HepG2 (cell line): ENCODE measurements around the gene CDHR4. TPM values are rescaled to one million over a fixed set of nuclear protein-coding genes. Genes with fewer than 3 reads are reported as not detected.

ENCODE experiments used
- AKAP8 ChIP-seq: sonication (generic); formaldehyde crosslinking; IDR thresholded peaks from 2 replicates; pipeline ENCODE4 v1.5.1; 2020; ENCODE audit warnings: mild to moderate bottlenecking, missing genetic modification reagents
- DRAP1 ChIP-seq: IDR thresholded peaks from 2 replicates; pipeline ENCODE4 v1.6.1; 2016; ENCODE audit warnings: missing genetic modification reagents, missing compliant biosample characterization
- GATA4 ChIP-seq: sonication (generic); IDR thresholded peaks from 2 replicates; pipeline ENCODE4 v1.6.1; 2016; ENCODE audit warnings: antibody characterized with exemption, low read depth, borderline replicate concordance
- HMGXB4 ChIP-seq, 2 experiments: sonication (generic) in 1 of 2; formaldehyde crosslinking in 1 of 2; IDR thresholded peaks; 2 replicates each; pipeline versions ENCODE4 v1.4.0 to v1.6.1; 2018 to 2020; ENCODE audit warnings: missing genetic modification reagents in 2 of 2, borderline replicate concordance in 1 of 2, low read depth in 1 of 2, mild to moderate bottlenecking in 1 of 2, missing biosample characterization in 1 of 2
- MEIS1 ChIP-seq: sonication (generic); formaldehyde crosslinking; IDR thresholded peaks from 2 replicates; pipeline ENCODE4 v1.9.0; 2021; ENCODE audit warnings: mild to moderate bottlenecking, missing genetic modification reagents, moderate library complexity, borderline replicate concordance
- MXI1 ChIP-seq: IDR thresholded peaks from 3 replicates; pipeline ENCODE4 v1.6.1; 2012; ENCODE audit warnings: low read depth, low read length, inconsistent platforms, borderline replicate concordance
- ZNF160 ChIP-seq: sonication (generic); formaldehyde crosslinking; IDR thresholded peaks from 2 replicates; pipeline ENCODE4 v1.8.0; 2022; ENCODE audit warnings: mild to moderate bottlenecking, inconsistent platforms, missing genetic modification reagents
- ZNF234 ChIP-seq: sonication (generic); formaldehyde crosslinking; conservative IDR thresholded peaks from 2 replicates; pipeline ENCODE4 v1.5.1; 2020; ENCODE audit warnings: mild to moderate bottlenecking, missing genetic modification reagents
- ZNF326 ChIP-seq: sonication (generic); formaldehyde crosslinking; IDR thresholded peaks from 2 replicates; pipeline ENCODE4 v1.4.0; 2020; ENCODE audit warnings: missing genetic modification reagents, borderline replicate concordance
- ZNF484 ChIP-seq: sonication (generic); formaldehyde crosslinking; IDR thresholded peaks from 2 replicates; pipeline ENCODE4 v1.5.1; 2020; ENCODE audit warnings: mild to moderate bottlenecking, low read depth, missing genetic modification reagents, borderline replicate concordance
- ZNF574 ChIP-seq: sonication (generic); formaldehyde crosslinking; IDR thresholded peaks from 2 replicates; pipeline ENCODE4 v1.4.0; 2020; ENCODE audit warnings: missing genetic modification reagents
- polyA plus RNA-seq, 8 experiments: library from polyadenylated mRNA; depleted of rRNA in 3 of 8; stranded (reverse) in 7 of 8; unstranded in 1 of 8; fragments of >200 nt; fragmentation: Illumina TruSeq in 4 of 8; extraction: Trizol in 4 of 8; gene quantifications; 2 replicates each; pipeline versions ENCODE4 v1.2.1 to v1.2.3, GENCODE V29; 2011 to 2016; ENCODE audit warnings: low read depth in 4 of 8, missing spikeins in 1 of 8, mixed read lengths in 1 of 8; ENCODE audit not compliant: insufficient read depth in 1 of 8
- total RNA-seq, 5 experiments: library from RNA; depleted of rRNA; stranded (reverse); fragments of >200 nt; fragmentation: Illumina TruSeq; extraction: Trizol; gene quantifications; 2 replicates each; pipeline ENCODE4 v1.2.3, GENCODE V29; 2016; ENCODE audit warnings: low read depth in 1 of 5
- TF ChIP-seq, protein P1 (sequence below): sonication (generic); formaldehyde crosslinking; IDR thresholded peaks from 2 replicates; pipeline ENCODE4 v1.4.0; 2020; ENCODE audit warnings: missing genetic modification reagents, borderline replicate concordance
- TF ChIP-seq, protein P2 (sequence below): sonication (generic); formaldehyde crosslinking; IDR thresholded peaks from 2 replicates; pipeline ENCODE4 v1.5.0; 2020; ENCODE audit warnings: missing genetic modification reagents
- TF ChIP-seq, protein P3 (sequence below): sonication (generic); formaldehyde crosslinking; conservative IDR thresholded peaks from 2 replicates; pipeline ENCODE4 v1.5.0; 2020; ENCODE audit warnings: missing genetic modification reagents

The CDHR4 gene
- total and polyA plus RNA-seq, 2 of the 13 experiments (the other 11 are each of a cell fraction or from before 2014, with no cell fraction given) = 0.21 TPM; not detected in 1

GRCh38 chr3:49786357-49787181 is 13.1 kb downstream of the CDHR4 start, which contains the start of gene IP6K1 (continued):
- TF ChIP-seq ZNF574 (CRISPR knock-in tag) = peak; percentile 59; the same call in 1 of the 2 replicates
- TF ChIP-seq AKAP8 (CRISPR knock-in tag) = 0 out of 2 replicates have a peak, but pooled peaks have one; percentile 28
- TF ChIP-seq ZNF326 (CRISPR knock-in tag) = no peak
- TF ChIP-seq, protein P1, sequence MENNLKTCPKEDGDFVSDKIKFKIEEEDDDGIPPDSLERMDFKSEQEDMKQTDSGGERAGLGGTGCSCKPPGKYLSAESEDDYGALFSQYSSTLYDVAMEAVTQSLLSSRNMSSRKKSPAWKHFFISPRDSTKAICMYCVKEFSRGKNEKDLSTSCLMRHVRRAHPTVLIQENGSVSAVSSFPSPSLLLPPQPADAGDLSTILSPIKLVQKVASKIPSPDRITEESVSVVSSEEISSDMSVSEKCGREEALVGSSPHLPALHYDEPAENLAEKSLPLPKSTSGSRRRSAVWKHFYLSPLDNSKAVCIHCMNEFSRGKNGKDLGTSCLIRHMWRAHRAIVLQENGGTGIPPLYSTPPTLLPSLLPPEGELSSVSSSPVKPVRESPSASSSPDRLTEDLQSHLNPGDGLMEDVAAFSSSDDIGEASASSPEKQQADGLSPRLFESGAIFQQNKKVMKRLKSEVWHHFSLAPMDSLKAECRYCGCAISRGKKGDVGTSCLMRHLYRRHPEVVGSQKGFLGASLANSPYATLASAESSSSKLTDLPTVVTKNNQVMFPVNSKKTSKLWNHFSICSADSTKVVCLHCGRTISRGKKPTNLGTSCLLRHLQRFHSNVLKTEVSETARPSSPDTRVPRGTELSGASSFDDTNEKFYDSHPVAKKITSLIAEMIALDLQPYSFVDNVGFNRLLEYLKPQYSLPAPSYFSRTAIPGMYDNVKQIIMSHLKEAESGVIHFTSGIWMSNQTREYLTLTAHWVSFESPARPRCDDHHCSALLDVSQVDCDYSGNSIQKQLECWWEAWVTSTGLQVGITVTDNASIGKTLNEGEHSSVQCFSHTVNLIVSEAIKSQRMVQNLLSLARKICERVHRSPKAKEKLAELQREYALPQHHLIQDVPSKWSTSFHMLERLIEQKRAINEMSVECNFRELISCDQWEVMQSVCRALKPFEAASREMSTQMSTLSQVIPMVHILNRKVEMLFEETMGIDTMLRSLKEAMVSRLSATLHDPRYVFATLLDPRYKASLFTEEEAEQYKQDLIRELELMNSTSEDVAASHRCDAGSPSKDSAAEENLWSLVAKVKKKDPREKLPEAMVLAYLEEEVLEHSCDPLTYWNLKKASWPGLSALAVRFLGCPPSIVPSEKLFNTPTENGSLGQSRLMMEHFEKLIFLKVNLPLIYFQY (CRISPR knock-in tag) = no peak
- no peak for TF ChIP-seq ZNF234 (CRISPR knock-in tag)
- TF ChIP-seq DRAP1 (CRISPR knock-in tag) = peak; percentile 95
- TF ChIP-seq, protein P2, sequence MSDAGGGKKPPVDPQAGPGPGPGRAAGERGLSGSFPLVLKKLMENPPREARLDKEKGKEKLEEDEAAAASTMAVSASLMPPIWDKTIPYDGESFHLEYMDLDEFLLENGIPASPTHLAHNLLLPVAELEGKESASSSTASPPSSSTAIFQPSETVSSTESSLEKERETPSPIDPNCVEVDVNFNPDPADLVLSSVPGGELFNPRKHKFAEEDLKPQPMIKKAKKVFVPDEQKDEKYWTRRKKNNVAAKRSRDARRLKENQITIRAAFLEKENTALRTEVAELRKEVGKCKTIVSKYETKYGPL = no peak
- TF ChIP-seq HMGXB4 (CRISPR knock-in tag; IDR thresholded peaks at IDR 0.05; ENCODE audit: borderline replicate concordance in 1 of 2, low read depth in 1 of 2) = peak; percentile 28 to 41; a peak in 1 of 4 replicates
- TF ChIP-seq ZNF484 (CRISPR knock-in tag) = 0 out of 2 replicates have a peak, but pooled peaks have one; percentile 57
- 0 out of 2 replicates have a peak, but pooled peaks have one; percentile 57 for TF ChIP-seq ZNF160 (CRISPR knock-in tag)
- TF ChIP-seq GATA4 = peak; percentile 65; the same call in 1 of the 2 replicates
- TF ChIP-seq MEIS1 = 0 out of 2 replicates have a peak, but pooled peaks have one; percentile 33
- TF ChIP-seq, protein P3, sequence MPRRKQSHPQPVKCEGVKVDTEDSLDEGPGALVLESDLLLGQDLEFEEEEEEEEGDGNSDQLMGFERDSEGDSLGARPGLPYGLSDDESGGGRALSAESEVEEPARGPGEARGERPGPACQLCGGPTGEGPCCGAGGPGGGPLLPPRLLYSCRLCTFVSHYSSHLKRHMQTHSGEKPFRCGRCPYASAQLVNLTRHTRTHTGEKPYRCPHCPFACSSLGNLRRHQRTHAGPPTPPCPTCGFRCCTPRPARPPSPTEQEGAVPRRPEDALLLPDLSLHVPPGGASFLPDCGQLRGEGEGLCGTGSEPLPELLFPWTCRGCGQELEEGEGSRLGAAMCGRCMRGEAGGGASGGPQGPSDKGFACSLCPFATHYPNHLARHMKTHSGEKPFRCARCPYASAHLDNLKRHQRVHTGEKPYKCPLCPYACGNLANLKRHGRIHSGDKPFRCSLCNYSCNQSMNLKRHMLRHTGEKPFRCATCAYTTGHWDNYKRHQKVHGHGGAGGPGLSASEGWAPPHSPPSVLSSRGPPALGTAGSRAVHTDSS (CRISPR knock-in tag) = no peak
- TF ChIP-seq MXI1 = peak; percentile 84; the same call in 1 of the 3 replicates
